K562 (cell line): Measurements from ENCODE around the gene SAMD4A. TPM values are rescaled to one million over a fixed set of nuclear protein-coding genes. Genes with fewer than 3 reads are reported as not detected.

Experiments used
- C11orf30 ChIP-seq: fragments of 450-650 bp; IDR thresholded peaks from 2 replicates; pipeline ENCODE4 v1.6.1; 2016; ENCODE audit warnings: low read depth, mild to moderate bottlenecking
- EP300 ChIP-seq: IDR thresholded peaks from 2 replicates; pipeline ENCODE4 v1.6.1; 2012; ENCODE audit warnings: low read length, improper control_type of control experiment
- NFYB ChIP-seq: IDR thresholded peaks from 2 replicates; pipeline ENCODE4 v1.6.1; 2011; ENCODE audit warnings: mild to moderate bottlenecking, moderate library complexity; ENCODE audit not compliant: insufficient read length; ENCODE audit errors: extremely low read depth
- ZFP1 ChIP-seq: fragments of 450-650 bp; formaldehyde crosslinking; IDR thresholded peaks from 2 replicates; pipeline ENCODE4 v1.4.0; 2020; ENCODE audit warnings: mild to moderate bottlenecking, mixed read lengths
- ZNF75A ChIP-seq: fragments of 450-650 bp; formaldehyde crosslinking; IDR thresholded peaks from 2 replicates; pipeline ENCODE4 v1.4.0; 2020; ENCODE audit warnings: mild to moderate bottlenecking
- polyA plus RNA-seq, 8 experiments: library from polyadenylated mRNA; depleted of rRNA in 4 of 8; stranded (reverse) in 5 of 8; unstranded in 3 of 8; fragments of >200 nt; fragmentation: Nextera tagmentation in 2 of 8; fragmentation: Illumina TruSeq in 1 of 8; extraction: Ambion mirVana in 2 of 8; extraction: Trizol in 1 of 8; gene quantifications; 2 replicates each; pipeline versions ENCODE4 v1.2.1 to v1.2.3, GENCODE V29; 2011 to 2014; ENCODE audit warnings: inconsistent platforms in 1 of 8, missing spikeins in 1 of 8
- total RNA-seq, 7 experiments: library from RNA; depleted of rRNA in 6 of 7; stranded (reverse); fragments of >200 nt in 6 of 7; fragmentation: Illumina TruSeq in 2 of 7; extraction: Trizol in 2 of 7; gene quantifications; 2 replicates each; pipeline versions ENCODE4 v1.2.1 to v1.2.3, GENCODE V29; 2011 to 2021; ENCODE audit warnings: low replicate concordance in 1 of 7
- TF ChIP-seq, protein P1 (sequence below): fragments of 450-650 bp; IDR thresholded peaks from 2 replicates; pipeline ENCODE4 v1.6.1; 2016; ENCODE audit warnings: mild to moderate bottlenecking, moderate library complexity
- TF ChIP-seq, protein P2 (sequence below): fragments of 450-650 bp; IDR thresholded peaks from 2 replicates; pipeline ENCODE4 v1.6.1; 2016
- TF ChIP-seq, protein P3 (sequence below): fragments of 450-650 bp; IDR thresholded peaks from 2 replicates; pipeline ENCODE4 v1.6.1; 2016; ENCODE audit warnings: low read depth

The SAMD4A gene
- total and polyA plus RNA-seq, 9 of the 15 experiments (the other 6 are each of a cell fraction or from before 2014, with no cell fraction given) = 0.66 to 6.8 (median 3.3) TPM

DNA sequence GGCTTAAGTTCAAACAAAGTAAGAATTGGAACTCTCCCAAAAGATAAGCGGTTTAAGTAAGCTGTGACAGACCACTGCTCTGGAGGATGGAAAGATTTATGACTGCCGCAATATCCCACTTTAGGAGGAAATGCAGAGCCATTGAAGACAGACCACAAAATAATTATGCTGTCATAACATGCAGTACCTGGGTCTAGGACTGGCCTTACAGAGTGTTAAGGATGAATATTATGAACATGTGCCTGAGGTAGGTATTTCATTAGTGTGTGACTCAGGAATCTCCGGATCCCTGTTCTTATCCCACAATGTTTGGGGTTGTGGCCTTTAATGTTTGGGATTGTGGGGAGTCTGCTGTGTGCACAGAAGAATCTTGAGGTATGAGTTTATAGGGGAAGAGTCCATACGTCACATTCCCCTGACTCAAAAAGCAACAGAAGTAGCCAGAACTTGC is 114.9 kb downstream of the SAMD4A start (continued):
- TF ChIP-seq, protein P1, sequence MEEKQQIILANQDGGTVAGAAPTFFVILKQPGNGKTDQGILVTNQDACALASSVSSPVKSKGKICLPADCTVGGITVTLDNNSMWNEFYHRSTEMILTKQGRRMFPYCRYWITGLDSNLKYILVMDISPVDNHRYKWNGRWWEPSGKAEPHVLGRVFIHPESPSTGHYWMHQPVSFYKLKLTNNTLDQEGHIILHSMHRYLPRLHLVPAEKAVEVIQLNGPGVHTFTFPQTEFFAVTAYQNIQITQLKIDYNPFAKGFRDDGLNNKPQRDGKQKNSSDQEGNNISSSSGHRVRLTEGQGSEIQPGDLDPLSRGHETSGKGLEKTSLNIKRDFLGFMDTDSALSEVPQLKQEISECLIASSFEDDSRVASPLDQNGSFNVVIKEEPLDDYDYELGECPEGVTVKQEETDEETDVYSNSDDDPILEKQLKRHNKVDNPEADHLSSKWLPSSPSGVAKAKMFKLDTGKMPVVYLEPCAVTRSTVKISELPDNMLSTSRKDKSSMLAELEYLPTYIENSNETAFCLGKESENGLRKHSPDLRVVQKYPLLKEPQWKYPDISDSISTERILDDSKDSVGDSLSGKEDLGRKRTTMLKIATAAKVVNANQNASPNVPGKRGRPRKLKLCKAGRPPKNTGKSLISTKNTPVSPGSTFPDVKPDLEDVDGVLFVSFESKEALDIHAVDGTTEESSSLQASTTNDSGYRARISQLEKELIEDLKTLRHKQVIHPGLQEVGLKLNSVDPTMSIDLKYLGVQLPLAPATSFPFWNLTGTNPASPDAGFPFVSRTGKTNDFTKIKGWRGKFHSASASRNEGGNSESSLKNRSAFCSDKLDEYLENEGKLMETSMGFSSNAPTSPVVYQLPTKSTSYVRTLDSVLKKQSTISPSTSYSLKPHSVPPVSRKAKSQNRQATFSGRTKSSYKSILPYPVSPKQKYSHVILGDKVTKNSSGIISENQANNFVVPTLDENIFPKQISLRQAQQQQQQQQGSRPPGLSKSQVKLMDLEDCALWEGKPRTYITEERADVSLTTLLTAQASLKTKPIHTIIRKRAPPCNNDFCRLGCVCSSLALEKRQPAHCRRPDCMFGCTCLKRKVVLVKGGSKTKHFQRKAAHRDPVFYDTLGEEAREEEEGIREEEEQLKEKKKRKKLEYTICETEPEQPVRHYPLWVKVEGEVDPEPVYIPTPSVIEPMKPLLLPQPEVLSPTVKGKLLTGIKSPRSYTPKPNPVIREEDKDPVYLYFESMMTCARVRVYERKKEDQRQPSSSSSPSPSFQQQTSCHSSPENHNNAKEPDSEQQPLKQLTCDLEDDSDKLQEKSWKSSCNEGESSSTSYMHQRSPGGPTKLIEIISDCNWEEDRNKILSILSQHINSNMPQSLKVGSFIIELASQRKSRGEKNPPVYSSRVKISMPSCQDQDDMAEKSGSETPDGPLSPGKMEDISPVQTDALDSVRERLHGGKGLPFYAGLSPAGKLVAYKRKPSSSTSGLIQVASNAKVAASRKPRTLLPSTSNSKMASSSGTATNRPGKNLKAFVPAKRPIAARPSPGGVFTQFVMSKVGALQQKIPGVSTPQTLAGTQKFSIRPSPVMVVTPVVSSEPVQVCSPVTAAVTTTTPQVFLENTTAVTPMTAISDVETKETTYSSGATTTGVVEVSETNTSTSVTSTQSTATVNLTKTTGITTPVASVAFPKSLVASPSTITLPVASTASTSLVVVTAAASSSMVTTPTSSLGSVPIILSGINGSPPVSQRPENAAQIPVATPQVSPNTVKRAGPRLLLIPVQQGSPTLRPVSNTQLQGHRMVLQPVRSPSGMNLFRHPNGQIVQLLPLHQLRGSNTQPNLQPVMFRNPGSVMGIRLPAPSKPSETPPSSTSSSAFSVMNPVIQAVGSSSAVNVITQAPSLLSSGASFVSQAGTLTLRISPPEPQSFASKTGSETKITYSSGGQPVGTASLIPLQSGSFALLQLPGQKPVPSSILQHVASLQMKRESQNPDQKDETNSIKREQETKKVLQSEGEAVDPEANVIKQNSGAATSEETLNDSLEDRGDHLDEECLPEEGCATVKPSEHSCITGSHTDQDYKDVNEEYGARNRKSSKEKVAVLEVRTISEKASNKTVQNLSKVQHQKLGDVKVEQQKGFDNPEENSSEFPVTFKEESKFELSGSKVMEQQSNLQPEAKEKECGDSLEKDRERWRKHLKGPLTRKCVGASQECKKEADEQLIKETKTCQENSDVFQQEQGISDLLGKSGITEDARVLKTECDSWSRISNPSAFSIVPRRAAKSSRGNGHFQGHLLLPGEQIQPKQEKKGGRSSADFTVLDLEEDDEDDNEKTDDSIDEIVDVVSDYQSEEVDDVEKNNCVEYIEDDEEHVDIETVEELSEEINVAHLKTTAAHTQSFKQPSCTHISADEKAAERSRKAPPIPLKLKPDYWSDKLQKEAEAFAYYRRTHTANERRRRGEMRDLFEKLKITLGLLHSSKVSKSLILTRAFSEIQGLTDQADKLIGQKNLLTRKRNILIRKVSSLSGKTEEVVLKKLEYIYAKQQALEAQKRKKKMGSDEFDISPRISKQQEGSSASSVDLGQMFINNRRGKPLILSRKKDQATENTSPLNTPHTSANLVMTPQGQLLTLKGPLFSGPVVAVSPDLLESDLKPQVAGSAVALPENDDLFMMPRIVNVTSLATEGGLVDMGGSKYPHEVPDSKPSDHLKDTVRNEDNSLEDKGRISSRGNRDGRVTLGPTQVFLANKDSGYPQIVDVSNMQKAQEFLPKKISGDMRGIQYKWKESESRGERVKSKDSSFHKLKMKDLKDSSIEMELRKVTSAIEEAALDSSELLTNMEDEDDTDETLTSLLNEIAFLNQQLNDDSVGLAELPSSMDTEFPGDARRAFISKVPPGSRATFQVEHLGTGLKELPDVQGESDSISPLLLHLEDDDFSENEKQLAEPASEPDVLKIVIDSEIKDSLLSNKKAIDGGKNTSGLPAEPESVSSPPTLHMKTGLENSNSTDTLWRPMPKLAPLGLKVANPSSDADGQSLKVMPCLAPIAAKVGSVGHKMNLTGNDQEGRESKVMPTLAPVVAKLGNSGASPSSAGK = no peak
- peak; percentile 7; the same call in 1 of the 2 replicates for TF ChIP-seq EP300
- no peak for TF ChIP-seq ZNF75A (CRISPR knock-in tag)
- TF ChIP-seq C11orf30 = no peak
- no peak for TF ChIP-seq ZFP1
- TF ChIP-seq, protein P2, sequence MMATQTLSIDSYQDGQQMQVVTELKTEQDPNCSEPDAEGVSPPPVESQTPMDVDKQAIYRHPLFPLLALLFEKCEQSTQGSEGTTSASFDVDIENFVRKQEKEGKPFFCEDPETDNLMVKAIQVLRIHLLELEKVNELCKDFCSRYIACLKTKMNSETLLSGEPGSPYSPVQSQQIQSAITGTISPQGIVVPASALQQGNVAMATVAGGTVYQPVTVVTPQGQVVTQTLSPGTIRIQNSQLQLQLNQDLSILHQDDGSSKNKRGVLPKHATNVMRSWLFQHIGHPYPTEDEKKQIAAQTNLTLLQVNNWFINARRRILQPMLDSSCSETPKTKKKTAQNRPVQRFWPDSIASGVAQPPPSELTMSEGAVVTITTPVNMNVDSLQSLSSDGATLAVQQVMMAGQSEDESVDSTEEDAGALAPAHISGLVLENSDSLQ = peak; percentile 94
- TF ChIP-seq, protein P3, sequence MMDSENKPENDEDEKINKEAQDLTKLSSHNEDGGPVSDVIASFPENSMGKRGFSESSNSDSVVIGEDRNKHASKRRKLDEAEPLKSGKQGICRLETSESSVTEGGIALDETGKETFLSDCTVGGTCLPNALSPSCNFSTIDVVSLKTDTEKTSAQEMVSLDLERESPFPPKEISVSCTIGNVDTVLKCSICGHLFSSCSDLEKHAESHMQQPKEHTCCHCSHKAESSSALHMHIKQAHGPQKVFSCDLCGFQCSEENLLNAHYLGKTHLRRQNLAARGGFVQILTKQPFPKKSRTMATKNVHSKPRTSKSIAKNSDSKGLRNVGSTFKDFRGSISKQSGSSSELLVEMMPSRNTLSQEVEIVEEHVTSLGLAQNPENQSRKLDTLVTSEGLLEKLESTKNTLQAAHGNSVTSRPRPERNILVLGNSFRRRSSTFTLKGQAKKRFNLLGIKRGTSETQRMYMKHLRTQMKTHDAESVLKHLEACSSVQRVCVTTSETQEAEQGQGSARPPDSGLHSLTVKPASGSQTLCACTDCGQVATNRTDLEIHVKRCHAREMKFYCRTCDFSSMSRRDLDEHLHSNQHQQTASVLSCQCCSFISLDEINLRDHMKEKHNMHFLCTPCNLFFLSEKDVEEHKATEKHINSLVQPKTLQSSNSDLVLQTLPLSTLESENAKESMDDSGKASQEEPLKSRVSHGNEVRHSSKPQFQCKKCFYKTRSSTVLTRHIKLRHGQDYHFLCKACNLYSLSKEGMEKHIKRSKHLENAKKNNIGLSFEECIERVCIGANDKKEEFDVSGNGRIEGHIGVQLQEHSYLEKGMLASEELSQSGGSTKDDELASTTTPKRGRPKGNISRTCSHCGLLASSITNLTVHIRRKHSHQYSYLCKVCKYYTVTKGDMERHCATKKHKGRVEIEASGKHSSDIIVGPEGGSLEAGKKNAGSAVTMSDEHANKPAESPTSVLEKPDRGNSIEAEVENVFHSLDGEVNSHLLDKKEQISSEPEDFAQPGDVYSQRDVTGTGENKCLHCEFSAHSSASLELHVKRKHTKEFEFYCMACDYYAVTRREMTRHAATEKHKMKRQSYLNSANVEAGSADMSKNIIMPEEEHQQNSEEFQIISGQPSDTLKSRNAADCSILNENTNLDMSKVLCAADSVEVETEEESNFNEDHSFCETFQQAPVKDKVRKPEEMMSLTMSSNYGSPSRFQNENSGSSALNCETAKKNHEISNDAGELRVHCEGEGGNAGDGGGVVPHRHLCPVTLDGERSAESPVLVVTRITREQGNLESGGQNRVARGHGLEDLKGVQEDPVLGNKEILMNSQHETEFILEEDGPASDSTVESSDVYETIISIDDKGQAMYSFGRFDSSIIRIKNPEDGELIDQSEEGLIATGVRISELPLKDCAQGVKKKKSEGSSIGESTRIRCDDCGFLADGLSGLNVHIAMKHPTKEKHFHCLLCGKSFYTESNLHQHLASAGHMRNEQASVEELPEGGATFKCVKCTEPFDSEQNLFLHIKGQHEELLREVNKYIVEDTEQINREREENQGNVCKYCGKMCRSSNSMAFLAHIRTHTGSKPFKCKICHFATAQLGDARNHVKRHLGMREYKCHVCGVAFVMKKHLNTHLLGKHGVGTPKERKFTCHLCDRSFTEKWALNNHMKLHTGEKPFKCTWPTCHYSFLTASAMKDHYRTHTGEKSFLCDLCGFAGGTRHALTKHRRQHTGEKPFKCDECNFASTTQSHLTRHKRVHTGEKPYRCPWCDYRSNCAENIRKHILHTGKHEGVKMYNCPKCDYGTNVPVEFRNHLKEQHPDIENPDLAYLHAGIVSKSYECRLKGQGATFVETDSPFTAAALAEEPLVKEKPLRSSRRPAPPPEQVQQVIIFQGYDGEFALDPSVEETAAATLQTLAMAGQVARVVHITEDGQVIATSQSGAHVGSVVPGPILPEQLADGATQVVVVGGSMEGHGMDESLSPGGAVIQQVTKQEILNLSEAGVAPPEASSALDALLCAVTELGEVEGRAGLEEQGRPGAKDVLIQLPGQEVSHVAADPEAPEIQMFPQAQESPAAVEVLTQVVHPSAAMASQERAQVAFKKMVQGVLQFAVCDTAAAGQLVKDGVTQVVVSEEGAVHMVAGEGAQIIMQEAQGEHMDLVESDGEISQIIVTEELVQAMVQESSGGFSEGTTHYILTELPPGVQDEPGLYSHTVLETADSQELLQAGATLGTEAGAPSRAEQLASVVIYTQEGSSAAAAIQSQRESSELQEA = no peak
- TF ChIP-seq NFYB = no peak
